HepG2 (cell line): Measurements from ENCODE around the gene SERPINB6. TPM values are rescaled to one million over a fixed set of nuclear protein-coding genes. Genes with fewer than 3 reads are reported as not detected.

Source experiments
- ATAC-seq: fragments of 200-7000 bp; cut with Tn5 transposase; 3 replicates; pipeline ENCODE4 v1.9.1; 2020; ENCODE audit warnings: mild to moderate bottlenecking, moderate library complexity
- BruUV-seq: library from RNA; stranded (reverse); fragments of 400-500 nt; replicated peaks from 2 replicates; lab custom pipeline; 2021; lab: Mats Ljungman, UMichigan
- CTCF ChIA-PET: fragments of 300-600 bp; formaldehyde crosslinking; extraction: SDS; loops from one replicate; lab custom pipeline; 2021; ENCODE audit warnings: low total read pairs, inconsistent platforms, low intra/inter-chr PET ratio; lab: Yijun Ruan, JAX
- POLR2A ChIA-PET: fragments of 350-600 bp; sonication (Branson Sonifier 250); formaldehyde crosslinking; loops from one replicate; lab custom pipeline; 2020; ENCODE audit warnings: antibody characterized with exemption, inconsistent platforms; lab: Yijun Ruan, JAX
- DNase-seq: peaks from one replicate; pipeline ENCODE4 v3.0.0-alpha.2; 2015; ENCODE audit warnings: low spot score
- FAIRE-seq: peaks from 3 replicates; lab custom pipeline; 2011; peaks lifted over from hg19 to GRCh38; lab: Jason Lieb, UNC
- H2AFZ ChIP-seq: one replicate; pipeline ENCODE4 v1.6.1; 2011; ENCODE audit warnings: low read length, inconsistent platforms
- H3K27ac ChIP-seq: fragments of 300-600 bp; 3 replicates; pipeline ENCODE4 v1.8.0; 2011; ENCODE audit warnings: mixed run types, mild to moderate bottlenecking, mixed read lengths, low read length, inconsistent platforms; ENCODE audit not compliant: insufficient read depth; ENCODE audit errors: extremely low read length
- H3K27me3 ChIP-seq, 2 experiments: fragments of 200-600 bp in 1 of 2; 2 replicates in 1 of 2; 3 replicates in 1 of 2; pipeline versions ENCODE4 v1.6.0 to v1.8.0; 2011; ENCODE audit warnings: low read length in 2 of 2, mild to moderate bottlenecking in 2 of 2, moderate library complexity in 2 of 2, inconsistent platforms in 1 of 2; ENCODE audit not compliant: insufficient read depth in 2 of 2, control insufficient read depth in 1 of 2
- H3K36me3 ChIP-seq, 2 experiments: fragments of 200-600 bp in 1 of 2; replicated peaks in 1 of 2; 2 replicates in 1 of 2; 3 replicates in 1 of 2; pipeline versions ENCODE4 v1.5.1 to v1.8.0; 2011; ENCODE audit warnings: low read length in 2 of 2, inconsistent platforms in 1 of 2; ENCODE audit not compliant: insufficient read depth in 2 of 2, control insufficient read depth in 1 of 2
- H3K4me1 ChIP-seq: 2 replicates; pipeline ENCODE4 v1.5.1; 2012; ENCODE audit warnings: low read length, inconsistent platforms; ENCODE audit not compliant: insufficient read depth
- H3K4me2 ChIP-seq: 2 replicates; pipeline ENCODE4 v1.6.0; 2011; ENCODE audit warnings: low read depth, low read length, inconsistent platforms
- H3K4me3 ChIP-seq, 3 experiments: fragments of 200-600 bp in 1 of 3; sonication (generic), shearing (Covaris generic) in 1 of 3; replicated peaks in 1 of 3; 2 replicates each; pipeline ENCODE4 v1.5.1; 2011 to 2016; ENCODE audit warnings: low read length in 3 of 3, inconsistent platforms in 2 of 3, low read depth in 2 of 3, mild to moderate bottlenecking in 2 of 3, control low read depth in 1 of 3, mixed read lengths in 1 of 3; ENCODE audit not compliant: insufficient read depth in 1 of 3
- H3K79me2 ChIP-seq: one replicate; pipeline ENCODE4 v1.6.1; 2011; ENCODE audit warnings: low read length, inconsistent platforms; ENCODE audit not compliant: insufficient read depth
- H3K9ac ChIP-seq: 2 replicates; pipeline ENCODE4 v1.6.0; 2011; ENCODE audit warnings: mild to moderate bottlenecking, low read depth, low read length, inconsistent platforms; ENCODE audit not compliant: insufficient read depth
- H3K9me3 ChIP-seq: 2 replicates; pipeline ENCODE4 v1.5.1; 2012; ENCODE audit warnings: mild to moderate bottlenecking, low read length
- H4K20me1 ChIP-seq: 2 replicates; pipeline ENCODE4 v1.6.0; 2011; ENCODE audit warnings: inconsistent platforms, mild to moderate bottlenecking, low read length, moderate library complexity; ENCODE audit not compliant: insufficient read depth
- CCAR2 ChIP-seq: fragments of 200-400 bp; formaldehyde crosslinking; optimal IDR thresholded peaks from 2 replicates; pipeline ENCODE3; 2018; ENCODE audit warnings: low read depth, mild to moderate bottlenecking, low read length, moderate library complexity
- NCOA1 ChIP-seq: sonication (generic); formaldehyde crosslinking; IDR thresholded peaks from 2 replicates; pipeline ENCODE4 v1.9.0; 2021; ENCODE audit warnings: missing genetic modification reagents
- NPAS2 ChIP-seq: sonication (generic); formaldehyde crosslinking; IDR thresholded peaks from 2 replicates; pipeline ENCODE4 v1.8.0; 2022; ENCODE audit warnings: mild to moderate bottlenecking, missing genetic modification reagents, borderline replicate concordance
- POLR2AphosphoS2 ChIP-seq: IDR thresholded peaks from 2 replicates; pipeline ENCODE4 v1.6.1; 2011; ENCODE audit warnings: low read depth, low read length, improper control_type of control experiment
- TOE1 ChIP-seq: sonication (generic); formaldehyde crosslinking; IDR thresholded peaks from 2 replicates; pipeline ENCODE4 v1.4.0; 2020; ENCODE audit warnings: mild to moderate bottlenecking, missing genetic modification reagents
- ZNF143 ChIP-seq: sonication (generic); formaldehyde crosslinking; IDR thresholded peaks from 2 replicates; pipeline ENCODE4 v1.4.0; 2020; ENCODE audit warnings: missing genetic modification reagents
- ZNF546 ChIP-seq: sonication (generic); formaldehyde crosslinking; conservative IDR thresholded peaks from 2 replicates; pipeline ENCODE4 v1.8.1; 2023; ENCODE audit warnings: mild to moderate bottlenecking, missing genetic modification reagents
- WGBS: methylation state at CpG from one replicate; pipeline ENCODE4 v1.1.6; 2017; ENCODE audit warnings: low lambda C conversion rate; 5-methylcytosine and 5-hydroxymethylcytosine counted together
- in situ Hi-C: cut with HindIII; loops from 2 replicates; pipeline ENCODE4 v1.10.0; 2017; ENCODE audit warnings: low pct_unique_long_range_greater_than_20kb; ENCODE audit not compliant: extremely low pct_ligation_motif_present
- intact Hi-C: fragments of 100-400 bp; cut with micrococcal nuclease; formaldehyde crosslinking; loops from one replicate; pipeline ENCODE4 v1.10.0; 2022; ENCODE audit not compliant: unreplicated experiment
- polyA plus RNA-seq, 8 experiments: library from polyadenylated mRNA; depleted of rRNA in 3 of 8; stranded (reverse) in 7 of 8; unstranded in 1 of 8; fragments of >200 nt; fragmentation: Illumina TruSeq in 4 of 8; extraction: Trizol in 4 of 8; gene quantifications; 2 replicates each; pipeline versions ENCODE4 v1.2.1 to v1.2.3, GENCODE V29; 2011 to 2016; ENCODE audit warnings: low read depth in 4 of 8, missing spikeins in 1 of 8, mixed read lengths in 1 of 8; ENCODE audit not compliant: insufficient read depth in 1 of 8
- total RNA-seq, 5 experiments: library from RNA; depleted of rRNA; stranded (reverse); fragments of >200 nt; fragmentation: Illumina TruSeq; extraction: Trizol; gene quantifications; 2 replicates each; pipeline ENCODE4 v1.2.3, GENCODE V29; 2016; ENCODE audit warnings: low read depth in 1 of 5
- TF ChIP-seq, protein P1 (sequence below): sonication (generic); formaldehyde crosslinking; IDR thresholded peaks from 2 replicates; pipeline ENCODE4 v1.4.0; 2020; ENCODE audit warnings: mild to moderate bottlenecking, missing genetic modification reagents
- TF ChIP-seq, protein P2 (sequence below), 2 experiments: IDR thresholded peaks; 2 replicates each; pipeline ENCODE4 v1.6.1; 2011 to 2012; ENCODE audit warnings: low read length in 2 of 2, borderline replicate concordance in 1 of 2, low read depth in 1 of 2, mild to moderate bottlenecking in 1 of 2, moderate library complexity in 1 of 2
- TF ChIP-seq, protein P3 (sequence below): sonication (generic); formaldehyde crosslinking; IDR thresholded peaks from 2 replicates; pipeline ENCODE4 v1.5.0; 2020; ENCODE audit warnings: mild to moderate bottlenecking, low read depth, missing genetic modification reagents, borderline replicate concordance

SERPINB6 gene
- total and polyA plus RNA-seq, 2 of the 13 experiments (the other 11 are each of a cell fraction or from before 2014, with no cell fraction given): 38.2 to 61.3 TPM

DNA sequence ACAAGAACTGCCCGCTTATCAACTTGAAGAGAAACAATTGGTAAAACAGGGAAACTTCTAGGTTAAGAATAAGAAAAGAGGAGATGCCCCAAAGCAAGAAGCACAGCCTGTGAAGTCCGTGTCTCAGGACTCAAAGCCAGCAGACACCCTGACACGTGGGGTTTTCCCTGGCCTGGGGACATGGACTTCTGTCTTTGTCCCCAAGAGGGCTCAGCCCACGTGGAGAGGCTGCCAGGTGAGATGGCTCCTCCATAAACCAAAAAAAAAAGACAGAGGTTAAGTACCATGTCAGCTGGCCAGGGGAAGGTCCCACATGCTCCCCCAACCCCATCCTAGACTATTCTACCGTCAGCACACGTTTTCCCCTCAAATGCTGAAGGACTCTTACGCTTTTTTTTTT lies 9.9 kb downstream of the SERPINB6 start:
- H3K4me2 ChIP-seq: 0 out of 2 replicates have a peak overlapping the region, but pooled peaks have one; percentile 3
- TF ChIP-seq, protein P1, sequence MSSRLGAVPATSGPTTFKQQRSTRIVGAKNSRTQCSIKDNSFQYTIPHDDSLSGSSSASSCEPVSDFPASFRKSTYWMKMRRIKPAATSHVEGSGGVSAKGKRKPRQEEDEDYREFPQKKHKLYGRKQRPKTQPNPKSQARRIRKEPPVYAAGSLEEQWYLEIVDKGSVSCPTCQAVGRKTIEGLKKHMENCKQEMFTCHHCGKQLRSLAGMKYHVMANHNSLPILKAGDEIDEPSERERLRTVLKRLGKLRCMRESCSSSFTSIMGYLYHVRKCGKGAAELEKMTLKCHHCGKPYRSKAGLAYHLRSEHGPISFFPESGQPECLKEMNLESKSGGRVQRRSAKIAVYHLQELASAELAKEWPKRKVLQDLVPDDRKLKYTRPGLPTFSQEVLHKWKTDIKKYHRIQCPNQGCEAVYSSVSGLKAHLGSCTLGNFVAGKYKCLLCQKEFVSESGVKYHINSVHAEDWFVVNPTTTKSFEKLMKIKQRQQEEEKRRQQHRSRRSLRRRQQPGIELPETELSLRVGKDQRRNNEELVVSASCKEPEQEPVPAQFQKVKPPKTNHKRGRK (CRISPR knock-in tag): no peak
- no peak for TF ChIP-seq NCOA1 (CRISPR knock-in tag)
- TF ChIP-seq ZNF143 (CRISPR knock-in tag): no peak
- TF ChIP-seq, protein P2, sequence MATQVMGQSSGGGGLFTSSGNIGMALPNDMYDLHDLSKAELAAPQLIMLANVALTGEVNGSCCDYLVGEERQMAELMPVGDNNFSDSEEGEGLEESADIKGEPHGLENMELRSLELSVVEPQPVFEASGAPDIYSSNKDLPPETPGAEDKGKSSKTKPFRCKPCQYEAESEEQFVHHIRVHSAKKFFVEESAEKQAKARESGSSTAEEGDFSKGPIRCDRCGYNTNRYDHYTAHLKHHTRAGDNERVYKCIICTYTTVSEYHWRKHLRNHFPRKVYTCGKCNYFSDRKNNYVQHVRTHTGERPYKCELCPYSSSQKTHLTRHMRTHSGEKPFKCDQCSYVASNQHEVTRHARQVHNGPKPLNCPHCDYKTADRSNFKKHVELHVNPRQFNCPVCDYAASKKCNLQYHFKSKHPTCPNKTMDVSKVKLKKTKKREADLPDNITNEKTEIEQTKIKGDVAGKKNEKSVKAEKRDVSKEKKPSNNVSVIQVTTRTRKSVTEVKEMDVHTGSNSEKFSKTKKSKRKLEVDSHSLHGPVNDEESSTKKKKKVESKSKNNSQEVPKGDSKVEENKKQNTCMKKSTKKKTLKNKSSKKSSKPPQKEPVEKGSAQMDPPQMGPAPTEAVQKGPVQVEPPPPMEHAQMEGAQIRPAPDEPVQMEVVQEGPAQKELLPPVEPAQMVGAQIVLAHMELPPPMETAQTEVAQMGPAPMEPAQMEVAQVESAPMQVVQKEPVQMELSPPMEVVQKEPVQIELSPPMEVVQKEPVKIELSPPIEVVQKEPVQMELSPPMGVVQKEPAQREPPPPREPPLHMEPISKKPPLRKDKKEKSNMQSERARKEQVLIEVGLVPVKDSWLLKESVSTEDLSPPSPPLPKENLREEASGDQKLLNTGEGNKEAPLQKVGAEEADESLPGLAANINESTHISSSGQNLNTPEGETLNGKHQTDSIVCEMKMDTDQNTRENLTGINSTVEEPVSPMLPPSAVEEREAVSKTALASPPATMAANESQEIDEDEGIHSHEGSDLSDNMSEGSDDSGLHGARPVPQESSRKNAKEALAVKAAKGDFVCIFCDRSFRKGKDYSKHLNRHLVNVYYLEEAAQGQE (IDR thresholded peaks at IDR 0.05; ENCODE audit: borderline replicate concordance in 1 of 2, low read depth in 1 of 2, low read length in 2 of 2): no peak
- TF ChIP-seq CCAR2: no peak
- no peak for TF ChIP-seq NPAS2
- no peak for TF ChIP-seq POLR2AphosphoS2
- TF ChIP-seq ZNF546 (CRISPR knock-in tag): no peak
- no peak for TF ChIP-seq TOE1
- TF ChIP-seq, protein P3, sequence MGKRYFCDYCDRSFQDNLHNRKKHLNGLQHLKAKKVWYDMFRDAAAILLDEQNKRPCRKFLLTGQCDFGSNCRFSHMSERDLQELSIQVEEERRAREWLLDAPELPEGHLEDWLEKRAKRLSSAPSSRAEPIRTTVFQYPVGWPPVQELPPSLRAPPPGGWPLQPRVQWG (CRISPR knock-in tag): no peak
- TF ChIP-seq, all 625 proteins: peak for 0
- FAIRE-seq: no peak
- no peak overlapping the region for H2AFZ ChIP-seq
- H3K9me3 ChIP-seq: no peaks in the 10 kb centered on the region
- ChIA-PET POLR2A (interaction anchor here (1.4 kb wide), 1 partner anchor 10 kb away, joined by 9 read pairs; the partner anchor contains the start of gene SERPINB6), CTCF (no interaction called here)
- no peak for DNase-seq
- peaks cover 44% of the 10 kb centered on the region for H3K4me1 ChIP-seq
- no peak overlapping the region for H3K9ac ChIP-seq
- no TSS peak for BruUV-seq
- no peaks in the 10 kb centered on the region for H3K36me3 ChIP-seq
- H3K27ac ChIP-seq: no peak overlapping the region
- WGBS: 79% methylated on average over 6 of the region's 7 CpGs
- H3K4me3 ChIP-seq: no peak overlapping the region
- no peaks in the 10 kb centered on the region for H4K20me1 ChIP-seq
- in situ Hi-C loops (no loop called here), intact Hi-C loops (no loop called here)
- peak; percentile 30; the same call in 1 of the 3 replicates for ATAC-seq
- no peaks in the 10 kb centered on the region for H3K79me2 ChIP-seq
- H3K27me3 ChIP-seq: no peaks in the 10 kb centered on the region
